Stimulated activated naive CD8-positive, alpha-beta T cell treated with anti-CD3 and anti-CD28 coated beads, Interleukin-15, amount 100 ng/mL, for 72 hours (primary cell): ENCODE results near the gene WTIP.
"Not testable (repeated sequence)": the region's sequence is repeated elsewhere in the genome, so short reads cannot be mapped to it uniquely, and the experiment has no call there.

ENCODE experiments used
- ATAC-seq: fragments of 150-1000 bp; cut with Tn5 transposase; 2 replicates; pipeline ENCODE4 v1.10.0; 2021; ENCODE audit warnings: mild to moderate bottlenecking, moderate library complexity
- DNase-seq, 2 donors: peaks; one replicate each; pipeline ENCODE4 v3.0.0; 2021 to 2022
- H3K27ac Mint-ChIP-seq, 2 donors: one replicate each; pipeline ENCODE4 v1.8.0; 2022; ENCODE audit warnings: mild to moderate bottlenecking in 2 of 2, mixed read lengths in 2 of 2, moderate library complexity in 2 of 2
- H3K27me3 Mint-ChIP-seq: one replicate; pipeline ENCODE4 v1.8.0; 2022; ENCODE audit warnings: mixed read lengths
- H3K4me1 Mint-ChIP-seq: one replicate; pipeline ENCODE4 v1.8.0; 2022; ENCODE audit warnings: mild to moderate bottlenecking, mixed read lengths
- H3K4me3 Mint-ChIP-seq, 2 donors: one replicate each; pipeline ENCODE4 v1.8.0; 2022; ENCODE audit warnings: mild to moderate bottlenecking in 2 of 2, mixed read lengths in 2 of 2, moderate library complexity in 1 of 2
- H3K9me3 Mint-ChIP-seq, 2 donors: one replicate each; pipeline ENCODE4 v1.8.0; 2022; ENCODE audit warnings: mixed read lengths in 2 of 2

WTIP gene

GRCh38 chr19:34506026-34506370 is 24.4 kb downstream of the WTIP start:
- peaks cover 25% of the 10 kb centered on the region for H3K27me3 Mint-ChIP-seq
- no peak overlapping the region for H3K27ac Mint-ChIP-seq
- no peak overlapping the region for H3K4me3 Mint-ChIP-seq
- DNase-seq = no peak
- H3K4me1 Mint-ChIP-seq = peaks cover 10% of the 10 kb centered on the region
- H3K9me3 Mint-ChIP-seq = peaks cover 4 to 22% of the 10 kb centered on the region in 2 donors
- no peak for ATAC-seq

- H3K27me3 Mint-ChIP-seq = peaks cover 15% of the 10 kb centered on the region
- ATAC-seq = no peak
- H3K4me1 Mint-ChIP-seq = no peaks in the 10 kb centered on the region
- no peak overlapping the region for H3K4me3 Mint-ChIP-seq
- H3K9me3 Mint-ChIP-seq = peaks cover 5 to 24% of the 10 kb centered on the region in 2 donors
- no peak overlapping the region for H3K27ac Mint-ChIP-seq
- no peak for DNase-seq
Measured at GRCh38 chr19:34507414-34508067, 26.0 kb downstream of the WTIP start.

GRCh38 chr19:34508540-34508939 is 27.0 kb downstream of the WTIP start:
- peaks cover 8% of the 10 kb centered on the region for H3K27me3 Mint-ChIP-seq
- H3K4me3 Mint-ChIP-seq = no peak overlapping the region
- H3K27ac Mint-ChIP-seq = no peak overlapping the region
- no peaks in the 10 kb centered on the region for H3K4me1 Mint-ChIP-seq
- H3K9me3 Mint-ChIP-seq = peaks cover 5 to 24% of the 10 kb centered on the region in 2 donors
- no peak for ATAC-seq
- no peak for DNase-seq

GRCh38 chr19:34510904-34511303 is 29.3 kb downstream of the WTIP start:
- not testable (repeated sequence) for ATAC-seq, H3K4me1 Mint-ChIP-seq, H3K27me3 Mint-ChIP-seq, H3K4me3 Mint-ChIP-seq, DNase-seq, H3K27ac Mint-ChIP-seq
- peaks cover 5 to 24% of the 10 kb centered on the region in 2 donors for H3K9me3 Mint-ChIP-seq

- DNase-seq (no peak), ATAC-seq (no peak)
- Mint-ChIP-seq H3K4me3 (no peak overlapping the region), H3K27ac (peak overlapping the region in 1 of 2 donors; percentile 0), H3K4me1 (no peaks in the 10 kb centered on the region), H3K9me3 (peaks cover 5 to 24% of the 10 kb centered on the region in 2 donors), H3K27me3 (peaks cover 8% of the 10 kb centered on the region)
Measured at GRCh38 chr19:34512254-34512822, 30.8 kb downstream of the WTIP start.

- DNase-seq (no peak), ATAC-seq (no peak)
- H3K27ac Mint-ChIP-seq = no peak overlapping the region
- H3K4me3 Mint-ChIP-seq = no peak overlapping the region
- peaks cover 5 to 24% of the 10 kb centered on the region in 2 donors for H3K9me3 Mint-ChIP-seq
- no peaks in the 10 kb centered on the region for H3K4me1 Mint-ChIP-seq
- H3K27me3 Mint-ChIP-seq = peaks cover 7% of the 10 kb centered on the region
Measured at GRCh38 chr19:34513767-34514166, 32.2 kb downstream of the WTIP start.

- ATAC-seq = no peak
- Mint-ChIP-seq H3K4me1 (no peaks in the 10 kb centered on the region), H3K27ac (no peak overlapping the region), H3K27me3 (peaks cover 15% of the 10 kb centered on the region), H3K4me3 (no peak overlapping the region), H3K9me3 (no peaks in the 10 kb centered on the region)
- no peak for DNase-seq
Measured at GRCh38 chr19:34519602-34520001, 38.0 kb downstream of the WTIP start.

- Mint-ChIP-seq H3K27me3 (peaks cover 34% of the 10 kb centered on the region), H3K9me3 (no peaks in the 10 kb centered on the region), H3K4me1 (no peaks in the 10 kb centered on the region), H3K27ac (no peak overlapping the region), H3K4me3 (no peak overlapping the region)
- DNase-seq = no peak
- ATAC-seq = no peak
Measured at GRCh38 chr19:34523408-34523807, 41.9 kb downstream of the WTIP start.

- Mint-ChIP-seq H3K9me3 (no peaks in the 10 kb centered on the region), H3K27ac (no peak overlapping the region), H3K4me3 (no peak overlapping the region), H3K27me3 (peaks cover 40% of the 10 kb centered on the region), H3K4me1 (no peaks in the 10 kb centered on the region)
- no peak for ATAC-seq
- DNase-seq = no peak
Measured at GRCh38 chr19:34525001-34525400, 43.4 kb downstream of the WTIP start.

GRCh38 chr19:34534206-34534605 is 52.6 kb downstream of the WTIP start:
- Mint-ChIP-seq H3K27ac (no peak overlapping the region), H3K9me3 (no peaks in the 10 kb centered on the region), H3K4me3 (no peak overlapping the region), H3K4me1 (no peaks in the 10 kb centered on the region), H3K27me3 (peaks cover 69% of the 10 kb centered on the region)
- no peak for ATAC-seq
- no peak for DNase-seq

GRCh38 chr19:34539396-34539795 is 57.8 kb downstream of the WTIP start:
- no peaks in the 10 kb centered on the region for H3K4me1 Mint-ChIP-seq
- no peak overlapping the region for H3K27ac Mint-ChIP-seq
- H3K9me3 Mint-ChIP-seq = peaks cover 11 to 30% of the 10 kb centered on the region in 2 donors
- DNase-seq (no peak), ATAC-seq (no peak)
- H3K27me3 Mint-ChIP-seq = peaks cover 44% of the 10 kb centered on the region
- H3K4me3 Mint-ChIP-seq = no peak overlapping the region

- no peak overlapping the region for H3K4me3 Mint-ChIP-seq
Measured at GRCh38 chr19:34540811-34541557, 59.4 kb downstream of the WTIP start.

GRCh38 chr19:34549833-34550232 is 68.3 kb downstream of the WTIP start:
- Mint-ChIP-seq H3K4me3 (no peak overlapping the region), H3K27ac (peak overlapping the region in 1 of 2 donors; percentile 11), H3K4me1 (no peaks in the 10 kb centered on the region), H3K27me3 (peaks cover 17% of the 10 kb centered on the region), H3K9me3 (peaks cover 22 to 23% of the 10 kb centered on the region in 2 donors)
- no peak for ATAC-seq
- DNase-seq = no peak

More at GRCh38 chr19:34540811-34541557, 59.4 kb downstream of the WTIP start:
- H3K4me1 Mint-ChIP-seq = no peaks in the 10 kb centered on the region
- H3K9me3 Mint-ChIP-seq = peaks cover 16 to 30% of the 10 kb centered on the region in 2 donors
- DNase-seq = no peak
- ATAC-seq = no peak
- H3K27me3 Mint-ChIP-seq = peaks cover 32% of the 10 kb centered on the region
- H3K27ac Mint-ChIP-seq = no peak overlapping the region

GRCh38 chr19:34555447-34555846 is 73.9 kb downstream of the WTIP start:
- Mint-ChIP-seq H3K4me1 (no peaks in the 10 kb centered on the region), H3K9me3 (peaks cover under 1 to 2% of the 10 kb centered on the region in 2 donors), H3K27me3 (peaks cover 46% of the 10 kb centered on the region), H3K4me3 (no peak overlapping the region), H3K27ac (no peak overlapping the region)
- DNase-seq = no peak
- ATAC-seq = no peak

GRCh38 chr19:34556488-34556887 is 74.9 kb downstream of the WTIP start:
- no peak for ATAC-seq
- peak; percentile 8 to 31 for DNase-seq
- no peak overlapping the region for H3K27ac Mint-ChIP-seq
- peaks cover 46% of the 10 kb centered on the region for H3K27me3 Mint-ChIP-seq
- no peaks in the 10 kb centered on the region for H3K4me1 Mint-ChIP-seq
- H3K4me3 Mint-ChIP-seq = no peak overlapping the region
- H3K9me3 Mint-ChIP-seq = no peaks in the 10 kb centered on the region

GRCh38 chr19:34559045-34559444 is 77.5 kb downstream of the WTIP start:
- Mint-ChIP-seq H3K4me3 (no peak overlapping the region), H3K4me1 (no peaks in the 10 kb centered on the region), H3K27me3 (peaks cover 37% of the 10 kb centered on the region), H3K27ac (no peak overlapping the region), H3K9me3 (peaks cover 2 to 8% of the 10 kb centered on the region in 2 donors)
- no peak for ATAC-seq
- DNase-seq = no peak
